Measurements from ENCODE around the gene TDRD1.

The TDRD1 gene

GRCh38 chr10:114151486-114151885, 27.7 kb upstream of the TDRD1 start:
- Histone ChIP-seq H3K9me3 (ENCODE audit: insufficient read depth, low read length) (no peaks in the 10 kb centered on the region), H3K9ac (ENCODE audit: insufficient read length, low read depth) (no peak overlapping the region), H3K4me3 (ENCODE audit: insufficient read length, low read depth) (no peak overlapping the region), H3K36me3 (ENCODE audit: insufficient read depth, insufficient read length, low read length) (peaks cover 19% of the 10 kb centered on the region), H3K4me1 (ENCODE audit: insufficient read depth, insufficient read length) (no peaks in the 10 kb centered on the region), H3K27me3 (ENCODE audit: insufficient read depth, insufficient read length) (no peaks in the 10 kb centered on the region)
- no peak for DNase-seq (ENCODE audit: low read depth, low spot score)
- no peak for TF ChIP-seq SUZ12 (IDR thresholded peaks at IDR 0.05; ENCODE audit: extremely low read depth, insufficient read depth, insufficient read length)
- no peak for TF ChIP-seq ZNF274 (IDR thresholded peaks at IDR 0.05; ENCODE audit: low read depth, low read length)
- TF ChIP-seq YY1 (IDR thresholded peaks at IDR 0.05; ENCODE audit: insufficient read depth, insufficient read length), result no peak

- TF ChIP-seq ZNF274 (IDR thresholded peaks at IDR 0.05; ENCODE audit: low read depth, low read length) (no peak), YY1 (IDR thresholded peaks at IDR 0.05; ENCODE audit: insufficient read depth, insufficient read length) (no peak), SUZ12 (IDR thresholded peaks at IDR 0.05; ENCODE audit: extremely low read depth, insufficient read depth, insufficient read length) (no peak)
- H3K4me3 ChIP-seq (ENCODE audit: insufficient read length, low read depth), result no peak overlapping the region
- H3K9ac ChIP-seq (ENCODE audit: insufficient read length, low read depth), result no peak overlapping the region
- DNase-seq (ENCODE audit: low read depth, low spot score), result no peak
- H3K4me1 ChIP-seq (ENCODE audit: insufficient read depth, insufficient read length), result no peaks in the 10 kb centered on the region
- no peaks in the 10 kb centered on the region for H3K27me3 ChIP-seq (ENCODE audit: insufficient read depth, insufficient read length)
- H3K9me3 ChIP-seq (ENCODE audit: insufficient read depth, low read length), result no peaks in the 10 kb centered on the region
- peaks cover 19% of the 10 kb centered on the region for H3K36me3 ChIP-seq (ENCODE audit: insufficient read depth, insufficient read length, low read length)
Measured at GRCh38 chr10:114151892-114152291, 27.3 kb upstream of the TDRD1 start.

GRCh38 chr10:114157912-114158311, 21.2 kb upstream of the TDRD1 start:
- no peak for DNase-seq (ENCODE audit: low read depth, low spot score)
- TF ChIP-seq YY1 (IDR thresholded peaks at IDR 0.05; ENCODE audit: insufficient read depth, insufficient read length) (no peak), ZNF274 (IDR thresholded peaks at IDR 0.05; ENCODE audit: low read depth, low read length) (no peak), SUZ12 (IDR thresholded peaks at IDR 0.05; ENCODE audit: extremely low read depth, insufficient read depth, insufficient read length) (no peak)

GRCh38 chr10:114163062-114163461, 16.1 kb upstream of the TDRD1 start:
- Histone ChIP-seq H3K9ac (ENCODE audit: insufficient read length, low read depth) (no peak overlapping the region), H3K4me1 (ENCODE audit: insufficient read depth, insufficient read length) (no peaks in the 10 kb centered on the region), H3K27me3 (ENCODE audit: insufficient read depth, insufficient read length) (no peaks in the 10 kb centered on the region), H3K4me3 (ENCODE audit: insufficient read length, low read depth) (no peak overlapping the region), H3K36me3 (ENCODE audit: insufficient read depth, insufficient read length, low read length) (peaks cover 6% of the 10 kb centered on the region), H3K9me3 (ENCODE audit: insufficient read depth, low read length) (peaks cover 2% of the 10 kb centered on the region; the same call in 1 of the 2 replicates)
- TF ChIP-seq SUZ12 (IDR thresholded peaks at IDR 0.05; ENCODE audit: extremely low read depth, insufficient read depth, insufficient read length), result no peak
- no peak for TF ChIP-seq YY1 (IDR thresholded peaks at IDR 0.05; ENCODE audit: insufficient read depth, insufficient read length)
- no peak for TF ChIP-seq ZNF274 (IDR thresholded peaks at IDR 0.05; ENCODE audit: low read depth, low read length)
- DNase-seq (ENCODE audit: low read depth, low spot score), result no peak

More at GRCh38 chr10:114157912-114158311, 21.2 kb upstream of the TDRD1 start:
- Histone ChIP-seq H3K9me3 (ENCODE audit: insufficient read depth, low read length) (no peaks in the 10 kb centered on the region), H3K4me3 (ENCODE audit: insufficient read length, low read depth) (no peak overlapping the region), H3K27me3 (ENCODE audit: insufficient read depth, insufficient read length) (no peaks in the 10 kb centered on the region), H3K36me3 (ENCODE audit: insufficient read depth, insufficient read length, low read length) (peaks cover 10% of the 10 kb centered on the region), H3K9ac (ENCODE audit: insufficient read length, low read depth) (no peak overlapping the region), H3K4me1 (ENCODE audit: insufficient read depth, insufficient read length) (no peaks in the 10 kb centered on the region)

GRCh38 chr10:114166043-114166442, 13.1 kb upstream of the TDRD1 start:
- H3K27me3 ChIP-seq (ENCODE audit: insufficient read depth, insufficient read length), result no peaks in the 10 kb centered on the region
- H3K4me1 ChIP-seq (ENCODE audit: insufficient read depth, insufficient read length), result no peaks in the 10 kb centered on the region
- no peak for DNase-seq (ENCODE audit: low read depth, low spot score)
- peaks cover 21% of the 10 kb centered on the region for H3K9me3 ChIP-seq (ENCODE audit: insufficient read depth, low read length)
- TF ChIP-seq YY1 (IDR thresholded peaks at IDR 0.05; ENCODE audit: insufficient read depth, insufficient read length) (no peak), SUZ12 (IDR thresholded peaks at IDR 0.05; ENCODE audit: extremely low read depth, insufficient read depth, insufficient read length) (no peak), ZNF274 (IDR thresholded peaks at IDR 0.05; ENCODE audit: low read depth, low read length) (no peak)
- no peak overlapping the region for H3K4me3 ChIP-seq (ENCODE audit: insufficient read length, low read depth)
- no peak overlapping the region for H3K9ac ChIP-seq (ENCODE audit: insufficient read length, low read depth)
- peaks cover 6% of the 10 kb centered on the region for H3K36me3 ChIP-seq (ENCODE audit: insufficient read depth, insufficient read length, low read length)

- Histone ChIP-seq H3K4me3 (ENCODE audit: insufficient read length, low read depth) (no peak overlapping the region), H3K9me3 (ENCODE audit: insufficient read depth, low read length) (peaks cover 21% of the 10 kb centered on the region), H3K36me3 (ENCODE audit: insufficient read depth, insufficient read length, low read length) (peaks cover 5% of the 10 kb centered on the region), H3K4me1 (ENCODE audit: insufficient read depth, insufficient read length) (no peaks in the 10 kb centered on the region), H3K27me3 (ENCODE audit: insufficient read depth, insufficient read length) (no peaks in the 10 kb centered on the region), H3K9ac (ENCODE audit: insufficient read length, low read depth) (no peak overlapping the region)
- no peak for DNase-seq (ENCODE audit: low read depth, low spot score)
- no peak for TF ChIP-seq SUZ12 (IDR thresholded peaks at IDR 0.05; ENCODE audit: extremely low read depth, insufficient read depth, insufficient read length)
- no peak for TF ChIP-seq YY1 (IDR thresholded peaks at IDR 0.05; ENCODE audit: insufficient read depth, insufficient read length)
- TF ChIP-seq ZNF274 (IDR thresholded peaks at IDR 0.05; ENCODE audit: low read depth, low read length), result no peak
Measured at GRCh38 chr10:114166494-114166893, 12.7 kb upstream of the TDRD1 start.

- Histone ChIP-seq H3K36me3 (ENCODE audit: insufficient read depth, insufficient read length, low read length) (peaks cover 4% of the 10 kb centered on the region), H3K4me1 (ENCODE audit: insufficient read depth, insufficient read length) (no peaks in the 10 kb centered on the region), H3K9me3 (ENCODE audit: insufficient read depth, low read length) (peaks cover 21% of the 10 kb centered on the region), H3K4me3 (ENCODE audit: insufficient read length, low read depth) (no peak overlapping the region), H3K27me3 (ENCODE audit: insufficient read depth, insufficient read length) (no peaks in the 10 kb centered on the region), H3K9ac (ENCODE audit: insufficient read length, low read depth) (no peak overlapping the region)
- TF ChIP-seq YY1 (IDR thresholded peaks at IDR 0.05; ENCODE audit: insufficient read depth, insufficient read length) (no peak), SUZ12 (IDR thresholded peaks at IDR 0.05; ENCODE audit: extremely low read depth, insufficient read depth, insufficient read length) (no peak), ZNF274 (IDR thresholded peaks at IDR 0.05; ENCODE audit: low read depth, low read length) (no peak)
- no peak for DNase-seq (ENCODE audit: low read depth, low spot score)
Measured at GRCh38 chr10:114167985-114168384, 11.2 kb upstream of the TDRD1 start.

Data from NT2/D1 (cell line).